ENCODE results near the gene PTPRD. TPM values are rescaled to one million over a fixed set of nuclear protein-coding genes. Genes with fewer than 3 reads are reported as not detected.

PTPRD gene
- total and polyA plus RNA-seq, 9 donors = 45.2 to 104 (median 80.0) TPM

GRCh38 chr9:10331157-10331556, 281.6 kb downstream of the PTPRD start:
- WGBS (ENCODE audit: insufficient coverage) = 100% methylated on average over 1 of the region's 2 CpGs
- H3K4me1 ChIP-seq (ENCODE audit: control insufficient read depth, insufficient read depth, low read length) = no peaks in the 10 kb centered on the region
- H3K27me3 ChIP-seq (ENCODE audit: control insufficient read depth, insufficient read depth, low read length) = no peaks in the 10 kb centered on the region
- no peaks in the 10 kb centered on the region for H3K36me3 ChIP-seq (ENCODE audit: control insufficient read depth, insufficient read depth, low read length)
- H3K27ac ChIP-seq (ENCODE audit: low read length) = no peak overlapping the region
- H3K9me3 ChIP-seq (replicated peaks; ENCODE audit: control insufficient read depth, low read depth, low read length) = no peaks in the 10 kb centered on the region
- H3K4me3 ChIP-seq (ENCODE audit: low read length) = no peak overlapping the region
- no peak for DNase-seq

GRCh38 chr9:10282084-10282483, 330.7 kb downstream of the PTPRD start:
- no peak overlapping the region for H3K4me3 ChIP-seq (ENCODE audit: low read length)
- H3K27me3 ChIP-seq (ENCODE audit: control insufficient read depth, insufficient read depth, low read length) = no peaks in the 10 kb centered on the region
- WGBS (ENCODE audit: insufficient coverage) = no CpG with 5 or more reads among the region's 2 CpGs

GRCh38 chr9:10274988-10275387, 337.8 kb downstream of the PTPRD start:
- H3K36me3 ChIP-seq (ENCODE audit: control insufficient read depth, insufficient read depth, low read length) = no peaks in the 10 kb centered on the region
- no peaks in the 10 kb centered on the region for H3K4me1 ChIP-seq (ENCODE audit: control insufficient read depth, insufficient read depth, low read length)
- no peaks in the 10 kb centered on the region for H3K9me3 ChIP-seq (replicated peaks; ENCODE audit: control insufficient read depth, low read depth, low read length)
- no peaks in the 10 kb centered on the region for H3K27me3 ChIP-seq (ENCODE audit: control insufficient read depth, insufficient read depth, low read length)
- DNase-seq = peak; percentile 2
- no peak overlapping the region for H3K27ac ChIP-seq (ENCODE audit: low read length)
- WGBS (ENCODE audit: insufficient coverage) = no CpG with 5 or more reads among the region's 1 CpG
- H3K4me3 ChIP-seq (ENCODE audit: low read length) = no peak overlapping the region

More at GRCh38 chr9:10282084-10282483, 330.7 kb downstream of the PTPRD start:
- Histone ChIP-seq H3K27ac (ENCODE audit: low read length) (no peak overlapping the region), H3K9me3 (replicated peaks; ENCODE audit: control insufficient read depth, low read depth, low read length) (no peaks in the 10 kb centered on the region), H3K4me1 (ENCODE audit: control insufficient read depth, insufficient read depth, low read length) (no peaks in the 10 kb centered on the region), H3K36me3 (ENCODE audit: control insufficient read depth, insufficient read depth, low read length) (no peaks in the 10 kb centered on the region)
- no peak for DNase-seq

GRCh38 chr9:10274175-10274574, 338.6 kb downstream of the PTPRD start:
- Histone ChIP-seq H3K27me3 (ENCODE audit: control insufficient read depth, insufficient read depth, low read length) (no peaks in the 10 kb centered on the region), H3K4me3 (ENCODE audit: low read length) (no peak overlapping the region), H3K27ac (ENCODE audit: low read length) (no peak overlapping the region), H3K36me3 (ENCODE audit: control insufficient read depth, insufficient read depth, low read length) (no peaks in the 10 kb centered on the region), H3K9me3 (replicated peaks; ENCODE audit: control insufficient read depth, low read depth, low read length) (no peaks in the 10 kb centered on the region), H3K4me1 (ENCODE audit: control insufficient read depth, insufficient read depth, low read length) (no peaks in the 10 kb centered on the region)
- peak; percentile 28 for DNase-seq
- no CpG with 5 or more reads among the region's 4 CpGs for WGBS (ENCODE audit: insufficient coverage)

- Histone ChIP-seq H3K36me3 (ENCODE audit: control insufficient read depth, insufficient read depth, low read length) (no peaks in the 10 kb centered on the region), H3K4me3 (ENCODE audit: low read length) (no peak overlapping the region), H3K9me3 (replicated peaks; ENCODE audit: control insufficient read depth, low read depth, low read length) (no peaks in the 10 kb centered on the region), H3K27me3 (ENCODE audit: control insufficient read depth, insufficient read depth, low read length) (no peaks in the 10 kb centered on the region), H3K27ac (ENCODE audit: low read length) (no peak overlapping the region), H3K4me1 (ENCODE audit: control insufficient read depth, insufficient read depth, low read length) (no peaks in the 10 kb centered on the region)
- no peak for DNase-seq
These were observed 340.0 kb downstream of the PTPRD start for GRCh38 chr9:10272830-10273229.

GRCh38 chr9:10268531-10269485, 344.0 kb downstream of the PTPRD start:
- H3K27ac ChIP-seq (ENCODE audit: low read length) = no peak overlapping the region
- H3K4me1 ChIP-seq (ENCODE audit: control insufficient read depth, insufficient read depth, low read length) = no peaks in the 10 kb centered on the region
- H3K9me3 ChIP-seq (replicated peaks; ENCODE audit: control insufficient read depth, low read depth, low read length) = no peaks in the 10 kb centered on the region
- H3K27me3 ChIP-seq (ENCODE audit: control insufficient read depth, insufficient read depth, low read length) = no peaks in the 10 kb centered on the region
- H3K4me3 ChIP-seq (ENCODE audit: low read length) = no peak overlapping the region
- no peaks in the 10 kb centered on the region for H3K36me3 ChIP-seq (ENCODE audit: control insufficient read depth, insufficient read depth, low read length)
- peak; percentile 19 for DNase-seq
- 38% methylated on average over 1 of the region's 8 CpGs for WGBS (ENCODE audit: insufficient coverage)

- H3K9me3 ChIP-seq (replicated peaks; ENCODE audit: control insufficient read depth, low read depth, low read length) = no peaks in the 10 kb centered on the region
- H3K27me3 ChIP-seq (ENCODE audit: control insufficient read depth, insufficient read depth, low read length) = no peaks in the 10 kb centered on the region
- WGBS (ENCODE audit: insufficient coverage) = 0% methylated on average over 1 of the region's 2 CpGs
- no peaks in the 10 kb centered on the region for H3K4me1 ChIP-seq (ENCODE audit: control insufficient read depth, insufficient read depth, low read length)
- no peaks in the 10 kb centered on the region for H3K36me3 ChIP-seq (ENCODE audit: control insufficient read depth, insufficient read depth, low read length)
- peak; percentile 74 for DNase-seq
- H3K4me3 ChIP-seq (ENCODE audit: low read length) = no peak overlapping the region
- H3K27ac ChIP-seq (ENCODE audit: low read length) = no peak overlapping the region
These were observed 347.6 kb downstream of the PTPRD start for GRCh38 chr9:10265153-10265631.

- no CpG with 5 or more reads among the region's 1 CpG for WGBS (ENCODE audit: insufficient coverage)
- H3K27ac ChIP-seq (ENCODE audit: low read length) = no peak overlapping the region
- no peaks in the 10 kb centered on the region for H3K4me1 ChIP-seq (ENCODE audit: control insufficient read depth, insufficient read depth, low read length)
- H3K4me3 ChIP-seq (ENCODE audit: low read length) = no peak overlapping the region
- no peaks in the 10 kb centered on the region for H3K36me3 ChIP-seq (ENCODE audit: control insufficient read depth, insufficient read depth, low read length)
- no peak for DNase-seq
- H3K27me3 ChIP-seq (ENCODE audit: control insufficient read depth, insufficient read depth, low read length) = no peaks in the 10 kb centered on the region
- no peaks in the 10 kb centered on the region for H3K9me3 ChIP-seq (replicated peaks; ENCODE audit: control insufficient read depth, low read depth, low read length)
These were observed 352.3 kb downstream of the PTPRD start for GRCh38 chr9:10260501-10260900.

- H3K4me3 ChIP-seq (ENCODE audit: low read length) = no peak overlapping the region
- H3K27ac ChIP-seq (ENCODE audit: low read length) = no peak overlapping the region
- H3K36me3 ChIP-seq (ENCODE audit: control insufficient read depth, insufficient read depth, low read length) = no peaks in the 10 kb centered on the region
- no peaks in the 10 kb centered on the region for H3K9me3 ChIP-seq (replicated peaks; ENCODE audit: control insufficient read depth, low read depth, low read length)
- H3K4me1 ChIP-seq (ENCODE audit: control insufficient read depth, insufficient read depth, low read length) = no peaks in the 10 kb centered on the region
- no peak for DNase-seq
- WGBS (ENCODE audit: insufficient coverage) = 69% methylated on average over 2 of the region's 4 CpGs
- H3K27me3 ChIP-seq (ENCODE audit: control insufficient read depth, insufficient read depth, low read length) = no peaks in the 10 kb centered on the region
These were observed 353.1 kb downstream of the PTPRD start for GRCh38 chr9:10259668-10260067.

GRCh38 chr9:10255758-10256157, 357.0 kb downstream of the PTPRD start:
- H3K9me3 ChIP-seq (replicated peaks; ENCODE audit: control insufficient read depth, low read depth, low read length) = no peaks in the 10 kb centered on the region

More at GRCh38 chr9:10255758-10256157, 357.0 kb downstream of the PTPRD start:
- WGBS (ENCODE audit: insufficient coverage) = 70% methylated on average over 3 of the region's 4 CpGs
- DNase-seq = no peak
- no peaks in the 10 kb centered on the region for H3K4me1 ChIP-seq (ENCODE audit: control insufficient read depth, insufficient read depth, low read length)
- H3K27me3 ChIP-seq (ENCODE audit: control insufficient read depth, insufficient read depth, low read length) = no peaks in the 10 kb centered on the region
- H3K36me3 ChIP-seq (ENCODE audit: control insufficient read depth, insufficient read depth, low read length) = no peaks in the 10 kb centered on the region
- H3K4me3 ChIP-seq (ENCODE audit: low read length) = no peak overlapping the region
- no peak overlapping the region for H3K27ac ChIP-seq (ENCODE audit: low read length)
